HG02981 (cell line): ENCODE data around the gene PRSS2.

ENCODE experiments used
- ATAC-seq: cut with Tn5 transposase; IDR thresholded peaks from one replicate; pipeline ENCODE4 v1.9.1; 2021; ENCODE audit warnings: mild to moderate bottlenecking, moderate library complexity; ENCODE audit not compliant: unreplicated experiment

The PRSS2 gene

GRCh38 chr7:142784716-142785115 lies 13.9 kb downstream of the PRSS2 start:
- no peak for ATAC-seq

GRCh38 chr7:142785841-142786250 lies 15.1 kb downstream of the PRSS2 start:
- ATAC-seq, result no peak

GRCh38 chr7:142787034-142787768 lies 16.4 kb downstream of the PRSS2 start:
- ATAC-seq, result no peak

- no peak for ATAC-seq
Measured at GRCh38 chr7:142787783-142788182, 17.0 kb downstream of the PRSS2 start.

GRCh38 chr7:142788303-142789289 lies 17.8 kb downstream of the PRSS2 start:
- ATAC-seq, result no peak

GRCh38 chr7:142789441-142789840 lies 18.7 kb downstream of the PRSS2 start:
- no peak for ATAC-seq

GRCh38 chr7:142790056-142790455 lies 19.3 kb downstream of the PRSS2 start:
- ATAC-seq, result no peak

- no peak for ATAC-seq
Measured at GRCh38 chr7:142790555-142790954, 19.8 kb downstream of the PRSS2 start.

GRCh38 chr7:142791502-142791901 lies 20.7 kb downstream of the PRSS2 start:
- ATAC-seq, result no peak

- ATAC-seq, result no peak
Measured at GRCh38 chr7:142792129-142792528, 21.4 kb downstream of the PRSS2 start.

- no peak for ATAC-seq
Measured at GRCh38 chr7:142792593-142792992, 21.8 kb downstream of the PRSS2 start.

GRCh38 chr7:142793156-142793555 lies 22.4 kb downstream of the PRSS2 start:
- ATAC-seq, result no peak

GRCh38 chr7:142795339-142795863 lies 24.6 kb downstream of the PRSS2 start:
- ATAC-seq, result no peak

GRCh38 chr7:142796001-142796500 lies 25.3 kb downstream of the PRSS2 start:
- no peak for ATAC-seq

GRCh38 chr7:142796501-142797390 lies 26.0 kb downstream of the PRSS2 start:
- ATAC-seq, result peak; percentile 40

- peak; percentile 39 for ATAC-seq
Measured at GRCh38 chr7:142797391-142798377, 26.9 kb downstream of the PRSS2 start.

GRCh38 chr7:142798451-142799436 lies 28.0 kb downstream of the PRSS2 start:
- no peak for ATAC-seq

GRCh38 chr7:142799437-142799835 lies 28.7 kb downstream of the PRSS2 start:
- ATAC-seq, result no peak
